22Rv1 (cell line): ENCODE measurements around the gene TNS3.

Source experiments
- ZFX ChIP-seq: fragments of 450-650 bp; IDR thresholded peaks from 2 replicates; pipeline ENCODE4 v1.6.1; 2017; ENCODE audit warnings: antibody characterized with exemption, borderline replicate concordance
- TF ChIP-seq, protein P1 (sequence below): fragments of 450-650 bp; IDR thresholded peaks from 2 replicates; pipeline ENCODE4 v1.5.1; 2017; ENCODE audit warnings: mild to moderate bottlenecking

DNA sequence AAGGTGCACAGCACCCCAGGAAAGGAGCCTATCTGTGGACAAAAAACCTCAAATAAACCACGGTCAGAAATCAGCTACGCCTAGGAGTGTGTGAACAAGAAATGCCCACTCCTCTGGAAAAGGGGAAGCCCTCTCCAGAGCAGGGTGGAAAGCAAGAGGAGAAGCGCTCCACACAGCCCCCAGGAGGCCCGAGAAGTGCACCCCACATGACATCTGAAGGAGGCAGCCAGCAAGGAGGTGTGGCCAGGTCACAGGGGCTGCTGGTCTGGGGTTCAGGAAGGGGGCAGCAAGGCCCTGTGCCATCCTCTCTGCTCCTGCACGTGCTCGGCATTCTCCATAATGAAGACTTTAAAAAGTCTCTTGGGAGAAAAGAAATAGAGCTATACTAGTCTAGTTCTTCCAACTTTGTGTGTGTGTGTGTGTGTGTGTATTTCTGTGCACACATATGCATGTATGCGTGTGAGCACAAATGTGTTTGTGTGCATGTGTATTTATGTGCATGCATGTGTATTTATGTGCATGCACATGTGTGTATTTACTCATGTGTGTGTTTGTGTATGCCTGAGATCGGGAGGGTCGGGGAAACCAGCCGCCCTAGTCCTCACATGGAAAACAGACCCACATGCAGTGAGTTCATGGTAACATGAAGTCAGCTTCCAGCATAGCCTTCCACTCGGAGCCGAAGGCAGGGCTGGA lies 76.5 kb downstream of the TNS3 start:
- TF ChIP-seq, protein P1, sequence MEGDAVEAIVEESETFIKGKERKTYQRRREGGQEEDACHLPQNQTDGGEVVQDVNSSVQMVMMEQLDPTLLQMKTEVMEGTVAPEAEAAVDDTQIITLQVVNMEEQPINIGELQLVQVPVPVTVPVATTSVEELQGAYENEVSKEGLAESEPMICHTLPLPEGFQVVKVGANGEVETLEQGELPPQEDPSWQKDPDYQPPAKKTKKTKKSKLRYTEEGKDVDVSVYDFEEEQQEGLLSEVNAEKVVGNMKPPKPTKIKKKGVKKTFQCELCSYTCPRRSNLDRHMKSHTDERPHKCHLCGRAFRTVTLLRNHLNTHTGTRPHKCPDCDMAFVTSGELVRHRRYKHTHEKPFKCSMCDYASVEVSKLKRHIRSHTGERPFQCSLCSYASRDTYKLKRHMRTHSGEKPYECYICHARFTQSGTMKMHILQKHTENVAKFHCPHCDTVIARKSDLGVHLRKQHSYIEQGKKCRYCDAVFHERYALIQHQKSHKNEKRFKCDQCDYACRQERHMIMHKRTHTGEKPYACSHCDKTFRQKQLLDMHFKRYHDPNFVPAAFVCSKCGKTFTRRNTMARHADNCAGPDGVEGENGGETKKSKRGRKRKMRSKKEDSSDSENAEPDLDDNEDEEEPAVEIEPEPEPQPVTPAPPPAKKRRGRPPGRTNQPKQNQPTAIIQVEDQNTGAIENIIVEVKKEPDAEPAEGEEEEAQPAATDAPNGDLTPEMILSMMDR: no peak
- no peak for TF ChIP-seq ZFX
